ENCODE data around the gene NGEF.

Gene NGEF

GRCh38 chr2:232894251-232894650 lies 118.8 kb downstream of the NGEF start:
- no peak for DNase-seq

- DNase-seq = no peak
Observed at GRCh38 chr2:232893834-232894233, 119.2 kb downstream of the NGEF start.

GRCh38 chr2:232892843-232893242 lies 120.2 kb downstream of the NGEF start:
- DNase-seq = no peak

- DNase-seq = no peak
Observed at GRCh38 chr2:232892221-232892620, 120.8 kb downstream of the NGEF start.

GRCh38 chr2:232891621-232892071 lies 121.4 kb downstream of the NGEF start:
- no peak for DNase-seq

GRCh38 chr2:232890896-232891601 lies 122.0 kb downstream of the NGEF start:
- DNase-seq = no peak

- DNase-seq = no peak
Observed at GRCh38 chr2:232890536-232890895, 122.5 kb downstream of the NGEF start.

- no peak for DNase-seq
Observed at GRCh38 chr2:232889876-232890401, 123.1 kb downstream of the NGEF start.

- DNase-seq = no peak
Observed at GRCh38 chr2:232888839-232889529, 124.1 kb downstream of the NGEF start.

GRCh38 chr2:232888099-232888836 lies 124.8 kb downstream of the NGEF start:
- DNase-seq = no peak

GRCh38 chr2:232887171-232887850 lies 125.7 kb downstream of the NGEF start:
- DNase-seq = no peak

GRCh38 chr2:232886632-232887031 lies 126.4 kb downstream of the NGEF start:
- DNase-seq = no peak

- no peak for DNase-seq
Observed at GRCh38 chr2:232886176-232886575, 126.9 kb downstream of the NGEF start.

- no peak for DNase-seq
Observed at GRCh38 chr2:232885264-232885961, 127.6 kb downstream of the NGEF start.

- DNase-seq = no peak
Observed at GRCh38 chr2:232884549-232885263, 128.3 kb downstream of the NGEF start.

GRCh38 chr2:232884001-232884421 lies 129.0 kb downstream of the NGEF start:
- DNase-seq = no peak

GRCh38 chr2:232883116-232883721 lies 129.8 kb downstream of the NGEF start:
- DNase-seq = no peak

GRCh38 chr2:232882505-232883115 lies 130.4 kb downstream of the NGEF start:
- no peak for DNase-seq

GRCh38 chr2:232882085-232882484 lies 131.0 kb downstream of the NGEF start:
- no peak for DNase-seq

- no peak for DNase-seq
Observed at GRCh38 chr2:232880764-232881351, 132.2 kb downstream of the NGEF start.
